ENCODE results near the gene EFCAB8. TPM values are rescaled to one million over a fixed set of nuclear protein-coding genes. Genes with fewer than 3 reads are reported as not detected.

EFCAB8 gene
- total RNA-seq, result under 1 TPM in 1 of 2 donors, not detected in 1; 0.26 TPM

- 75 to 77% methylated on average over 8 of the region's 8 CpGs for WGBS, 2 donors
- intact Hi-C loops (cut with DNase I), result no loop called here
- Histone ChIP-seq H3K36me3 (replicated peaks in 1 of 2; ENCODE audit: insufficient read depth in 1 of 2, low read depth in 2 of 2) (peaks cover 0 to 2% of the 10 kb centered on the region in 2 donors), H3K4me3 (no peak within 1 kb of the TSS), H3K27ac (no peak within 1 kb of the TSS), H3K27me3 (no peaks in the 10 kb centered on the region), H3K4me1 (peaks cover 6% of the 10 kb centered on the region), H3K9me3 (no peaks in the 10 kb centered on the region)
- no peak for TF ChIP-seq CTCF (IDR thresholded peaks at IDR 0.05)
- TF ChIP-seq POLR2A (IDR thresholded peaks at IDR 0.05), result no peak
- ATAC-seq (no peak), DNase-seq (no peak)
Measured at GRCh38 chr20:32858701-32859372, at the start of gene EFCAB8. EFCAB8 (plus strand) TSS chr20:32858923; CDS start chr20:32863793, 4,870 bp downstream.

GRCh38 chr20:32809907-32810306 is 48.8 kb upstream of the EFCAB8 start:
- H3K4me3 ChIP-seq, result no peak overlapping the region
- no peaks in the 10 kb centered on the region for H3K4me1 ChIP-seq
- no peaks in the 10 kb centered on the region for H3K9me3 ChIP-seq
- no peak for DNase-seq
- WGBS, 2 donors, result 77 to 92% methylated on average over 4 of the region's 4 CpGs
- no peak for TF ChIP-seq POLR2A (IDR thresholded peaks at IDR 0.05)
- TF ChIP-seq CTCF (IDR thresholded peaks at IDR 0.05), result no peak
- H3K27me3 ChIP-seq, result no peaks in the 10 kb centered on the region
- intact Hi-C loops (cut with DNase I), result no loop called here
- no peak overlapping the region for H3K27ac ChIP-seq
- ATAC-seq, result no peak
- no peaks in the 10 kb centered on the region for H3K36me3 ChIP-seq (replicated peaks in 1 of 2; ENCODE audit: insufficient read depth in 1 of 2, low read depth in 2 of 2)

GRCh38 chr20:32810941-32811340 is 47.8 kb upstream of the EFCAB8 start:
- H3K27me3 ChIP-seq, result no peaks in the 10 kb centered on the region
- DNase-seq (no peak), ATAC-seq (no peak)
- TF ChIP-seq POLR2A (IDR thresholded peaks at IDR 0.05) (no peak), CTCF (IDR thresholded peaks at IDR 0.05) (no peak)
- intact Hi-C loops (cut with DNase I), result no loop called here
- H3K36me3 ChIP-seq (replicated peaks in 1 of 2; ENCODE audit: insufficient read depth in 1 of 2, low read depth in 2 of 2), result no peaks in the 10 kb centered on the region
- no peaks in the 10 kb centered on the region for H3K4me1 ChIP-seq
- H3K9me3 ChIP-seq, result no peaks in the 10 kb centered on the region
- no peak overlapping the region for H3K27ac ChIP-seq
- H3K4me3 ChIP-seq, result no peak overlapping the region
- whole genome bisulfite sequencing, 2 donors, result 76 to 85% methylated on average over 5 of the region's 5 CpGs

GRCh38 chr20:32811886-32812285 is 46.8 kb upstream of the EFCAB8 start:
- 89 to 100% methylated on average over 1 to 6 of the region's 6 CpGs for WGBS, 2 donors

More at GRCh38 chr20:32811886-32812285, 46.8 kb upstream of the EFCAB8 start:
- Histone ChIP-seq H3K4me3 (no peak overlapping the region), H3K27me3 (no peaks in the 10 kb centered on the region), H3K9me3 (no peaks in the 10 kb centered on the region), H3K4me1 (no peaks in the 10 kb centered on the region), H3K27ac (no peak overlapping the region), H3K36me3 (replicated peaks in 1 of 2; ENCODE audit: insufficient read depth in 1 of 2, low read depth in 2 of 2) (no peaks in the 10 kb centered on the region)
- TF ChIP-seq CTCF (IDR thresholded peaks at IDR 0.05), result no peak
- TF ChIP-seq POLR2A (IDR thresholded peaks at IDR 0.05), result no peak
- ATAC-seq, result no peak
- DNase-seq, result no peak
- intact Hi-C loops (cut with DNase I), result no loop called here

Measured in body of pancreas (tissue), 4 donors.